B cell (primary cell): ENCODE measurements around the gene LRP2. TPM values are rescaled to one million over a fixed set of nuclear protein-coding genes. Genes with fewer than 3 reads are reported as not detected.

Source experiments
- ATAC-seq: fragments of 200-7000 bp; cut with Tn5 transposase; one replicate; pipeline ENCODE4 v1.10.0; 2021; ENCODE audit warnings: low read depth, mild to moderate bottlenecking, moderate number of reproducible peaks, moderate library complexity
- CTCF ChIA-PET: fragments of 350-600 bp; sonication (Branson Sonifier 250); formaldehyde crosslinking; loops from one replicate; lab custom pipeline; 2021; ENCODE audit warnings: antibody characterized with exemption, inconsistent platforms; lab: Charles Lee
- POLR2A ChIA-PET: fragments of 350-600 bp; sonication (Branson Sonifier 250); formaldehyde crosslinking; loops from one replicate; lab custom pipeline; 2021; ENCODE audit warnings: antibody characterized with exemption; lab: Charles Lee
- DNase-seq: peaks from one replicate; pipeline ENCODE4 v3.0.0; 2013
- H2AFZ ChIP-seq: 2 replicates; pipeline ENCODE4 v1.6.1; 2012; ENCODE audit warnings: mild to moderate bottlenecking, low read depth, low read length; ENCODE audit not compliant: insufficient read depth, poor library complexity, severe bottlenecking
- H3K27ac ChIP-seq, 2 donors: 1 replicate in 1 of 2; 2 replicates in 1 of 2; pipeline ENCODE4 v1.5.1; 2012 to 2013; ENCODE audit warnings: low read length in 2 of 2, mild to moderate bottlenecking in 2 of 2, moderate library complexity in 1 of 2
- H3K27me3 ChIP-seq, 4 experiments: fragments of 200-600 bp in 1 of 4; sonication (generic) in 1 of 4; replicated peaks in 1 of 4; 1 replicate in 2 of 4; 2 replicates in 2 of 4; pipeline versions ENCODE4 v1.6.1 to v1.7.0; 2013 to 2016; ENCODE audit warnings: low read length in 3 of 4, mild to moderate bottlenecking in 2 of 4, mixed read lengths in 1 of 4, moderate library complexity in 1 of 4; ENCODE audit not compliant: insufficient read depth in 4 of 4, control insufficient read depth in 3 of 4; ENCODE audit errors: control extremely low read depth in 1 of 4
- H3K36me3 ChIP-seq, 2 experiments: replicated peaks in 1 of 2; 1 replicate in 1 of 2; 2 replicates in 1 of 2; pipeline versions ENCODE4 v1.6.1 to v1.7.1; 2013; ENCODE audit warnings: low read length in 1 of 2; ENCODE audit not compliant: insufficient read depth in 2 of 2, control insufficient read depth in 1 of 2; ENCODE audit errors: control extremely low read depth in 1 of 2, extremely low read depth in 1 of 2
- H3K4me1 ChIP-seq, 2 donors: fragments of 200-600 bp in 1 of 2; sonication (generic) in 1 of 2; 1 replicate in 1 of 2; 2 replicates in 1 of 2; pipeline versions ENCODE4 v1.5.1 to v1.6.1; 2013 to 2017; ENCODE audit warnings: low read length in 2 of 2; ENCODE audit not compliant: control insufficient read depth in 2 of 2, insufficient read depth in 2 of 2
- H3K4me2 ChIP-seq: replicated peaks from 2 replicates; pipeline ENCODE3; 2012; ENCODE audit warnings: mild to moderate bottlenecking, low read depth, low read length; ENCODE audit not compliant: poor library complexity, severe bottlenecking
- H3K4me3 ChIP-seq, 5 experiments: fragments of 200-600 bp in 1 of 5; sonication (generic) in 1 of 5; 1 replicate in 3 of 5; 2 replicates in 2 of 5; pipeline versions ENCODE4 v1.5.1 to v1.7.0; 2011 to 2016; ENCODE audit warnings: low read length in 4 of 5, mild to moderate bottlenecking in 4 of 5, low read depth in 2 of 5, control low read depth in 1 of 5, moderate library complexity in 1 of 5; ENCODE audit not compliant: insufficient read depth in 1 of 5; ENCODE audit errors: control extremely low read depth in 1 of 5, extremely low read depth in 1 of 5
- H3K79me2 ChIP-seq: fragments of 200-600 bp; sonication (generic); one replicate; pipeline ENCODE4 v1.6.0; 2016; ENCODE audit warnings: low read length; ENCODE audit not compliant: control insufficient read depth, insufficient read depth
- H3K9ac ChIP-seq: fragments of 200-600 bp; sonication (generic); 2 replicates; pipeline ENCODE4 v1.6.1; 2017; ENCODE audit warnings: mild to moderate bottlenecking, low read length, moderate library complexity
- H3K9me3 ChIP-seq, 3 donors: one replicate each; pipeline versions ENCODE4 v1.6.1 to v1.7.1; 2013; ENCODE audit warnings: low read length in 2 of 3; ENCODE audit not compliant: control insufficient read depth in 2 of 3, insufficient read depth in 1 of 3; ENCODE audit errors: control extremely low read depth in 1 of 3
- H4K20me1 ChIP-seq: 2 replicates; pipeline ENCODE4 v1.6.0; 2012; ENCODE audit warnings: mild to moderate bottlenecking, low read length; ENCODE audit not compliant: insufficient read depth, control insufficient read depth, poor library complexity, severe bottlenecking
- H3K27ac Mint-ChIP-seq: one replicate; pipeline ENCODE4 v1.8.0; 2021; ENCODE audit warnings: mixed read lengths
- H3K27me3 Mint-ChIP-seq: one replicate; pipeline ENCODE4 v1.8.0; 2021; ENCODE audit warnings: mixed read lengths
- H3K4me1 Mint-ChIP-seq: one replicate; pipeline ENCODE4 v1.8.0; 2021; ENCODE audit warnings: mixed read lengths
- H3K4me3 Mint-ChIP-seq: one replicate; pipeline ENCODE4 v1.8.0; 2021; ENCODE audit warnings: mixed read lengths
- H3K9me3 Mint-ChIP-seq: one replicate; pipeline ENCODE4 v1.8.0; 2022; ENCODE audit warnings: mixed read lengths; ENCODE audit not compliant: insufficient read depth
- EZH2 ChIP-seq: IDR thresholded peaks from 2 replicates; pipeline ENCODE4 v1.6.1; 2012; ENCODE audit warnings: borderline replicate concordance, low read depth, mild to moderate bottlenecking, moderate library complexity, low read length; ENCODE audit not compliant: insufficient read depth, poor library complexity, severe bottlenecking
- WGBS: methylation state at CpG from one replicate; pipeline ENCODE4 v1.1.5; 2013; ENCODE audit warnings: missing lambda C conversion rate; ENCODE audit not compliant: insufficient coverage; 5-methylcytosine and 5-hydroxymethylcytosine counted together
- intact Hi-C: fragments of 100-400 bp; cut with micrococcal nuclease; formaldehyde crosslinking; loops from one replicate; pipeline ENCODE4 v1.10.0; 2022
- polyA plus RNA-seq: library from polyadenylated mRNA; depleted of rRNA; stranded (reverse); fragments of >200 nt; gene quantifications from 2 replicates; pipeline ENCODE4 v1.2.3, GENCODE V29; 2012
- total RNA-seq, 2 donors: library from RNA; stranded (reverse); fragments of 120-200 nt in 1 of 2; gene quantifications; 1 replicate in 1 of 2; 2 replicates in 1 of 2; pipeline versions ENCODE4 v1.2.3 to v1.2.4, GENCODE V29; 2013 to 2022
- TF ChIP-seq, protein P1 (sequence below): fragments of 200-600 bp; IDR thresholded peaks from one replicate; pipeline ENCODE4 v1.8.0; 2022; ENCODE audit warnings: antibody characterized with exemption, mild to moderate bottlenecking

LRP2 gene
- total and polyA plus RNA-seq, 2 donors (not counting 1 experiment from before 2014, with no cell fraction given): not detected

DNA sequence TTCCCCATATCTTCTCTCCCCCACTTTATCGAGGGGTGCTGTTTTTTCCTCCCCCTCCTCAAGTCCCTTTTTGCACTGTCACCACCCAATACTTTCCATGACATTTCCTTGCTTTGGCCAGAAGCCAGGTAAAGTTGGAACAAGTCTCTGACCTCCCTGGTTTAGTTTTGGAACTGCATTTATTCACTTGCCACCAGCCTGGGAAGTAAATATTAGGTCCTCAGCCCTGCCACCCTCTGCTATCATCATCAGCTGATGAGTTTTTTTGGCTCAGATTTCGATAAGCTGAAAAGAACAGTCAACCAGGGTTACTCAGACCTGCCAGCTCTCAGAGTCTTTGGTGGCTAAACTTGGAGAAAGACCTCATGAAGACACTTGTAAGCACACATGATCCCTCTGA, 246.0 kb downstream of the LRP2 start:
- ATAC-seq (no peak), DNase-seq (no peak)
- Histone ChIP-seq H2AFZ (no peak overlapping the region), H3K4me3 (no peak overlapping the region), H4K20me1 (no peaks in the 10 kb centered on the region), H3K27ac (no peak overlapping the region), H3K9me3 (no peaks in the 10 kb centered on the region), H3K4me1 (no peaks in the 10 kb centered on the region), H3K4me2 (no peak overlapping the region), H3K9ac (no peak overlapping the region), H3K79me2 (no peaks in the 10 kb centered on the region), H3K27me3 (peaks cover 0 to 11% (median 7%) of the 10 kb centered on the region in 4 experiments), H3K36me3 (no peaks in the 10 kb centered on the region)
- Mint-ChIP-seq H3K27ac (no peak overlapping the region), H3K9me3 (no peaks in the 10 kb centered on the region), H3K4me3 (no peak overlapping the region), H3K4me1 (no peaks in the 10 kb centered on the region), H3K27me3 (peaks cover 3% of the 10 kb centered on the region)
- ChIA-PET CTCF (interaction anchor here (0.9 to 1.0 kb wide), 2 partner anchors 15 to 24 kb away, joined by 3 read pairs; no protein-coding TSS in a partner anchor), POLR2A (no interaction called here)
- intact Hi-C loops: no loop called here
- WGBS: 86% methylated on average over 1 of the region's 2 CpGs
- no peak for TF ChIP-seq EZH2
- TF ChIP-seq, protein P1, sequence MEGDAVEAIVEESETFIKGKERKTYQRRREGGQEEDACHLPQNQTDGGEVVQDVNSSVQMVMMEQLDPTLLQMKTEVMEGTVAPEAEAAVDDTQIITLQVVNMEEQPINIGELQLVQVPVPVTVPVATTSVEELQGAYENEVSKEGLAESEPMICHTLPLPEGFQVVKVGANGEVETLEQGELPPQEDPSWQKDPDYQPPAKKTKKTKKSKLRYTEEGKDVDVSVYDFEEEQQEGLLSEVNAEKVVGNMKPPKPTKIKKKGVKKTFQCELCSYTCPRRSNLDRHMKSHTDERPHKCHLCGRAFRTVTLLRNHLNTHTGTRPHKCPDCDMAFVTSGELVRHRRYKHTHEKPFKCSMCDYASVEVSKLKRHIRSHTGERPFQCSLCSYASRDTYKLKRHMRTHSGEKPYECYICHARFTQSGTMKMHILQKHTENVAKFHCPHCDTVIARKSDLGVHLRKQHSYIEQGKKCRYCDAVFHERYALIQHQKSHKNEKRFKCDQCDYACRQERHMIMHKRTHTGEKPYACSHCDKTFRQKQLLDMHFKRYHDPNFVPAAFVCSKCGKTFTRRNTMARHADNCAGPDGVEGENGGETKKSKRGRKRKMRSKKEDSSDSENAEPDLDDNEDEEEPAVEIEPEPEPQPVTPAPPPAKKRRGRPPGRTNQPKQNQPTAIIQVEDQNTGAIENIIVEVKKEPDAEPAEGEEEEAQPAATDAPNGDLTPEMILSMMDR: no peak

DNA sequence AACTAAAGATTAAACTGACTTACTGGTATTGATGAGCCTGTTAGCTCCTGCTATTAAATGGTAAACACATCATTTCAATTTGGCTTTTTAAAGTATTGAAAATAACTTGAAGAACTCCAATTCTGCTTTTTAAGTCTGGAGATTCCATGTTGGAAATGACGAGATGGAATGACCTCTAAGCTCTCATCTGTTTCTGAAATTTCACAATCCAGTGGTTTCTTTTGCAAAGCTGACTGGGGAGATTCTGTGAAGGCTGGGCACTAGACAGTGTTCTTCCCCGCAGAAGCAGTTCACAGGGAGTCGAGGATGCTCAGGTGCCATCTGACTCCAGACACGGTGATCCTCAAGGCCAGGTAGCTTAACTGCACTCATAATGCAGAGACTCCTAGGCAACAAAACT, 248.3 kb downstream of the LRP2 start:
- Histone ChIP-seq H3K4me3 (no peak overlapping the region), H3K9me3 (no peaks in the 10 kb centered on the region), H3K9ac (no peak overlapping the region), H3K4me2 (no peak overlapping the region), H3K4me1 (peaks cover 6 to 7% of the 10 kb centered on the region in 2 donors), H3K79me2 (no peaks in the 10 kb centered on the region), H3K27me3 (peaks cover 0 to 17% (median 4%) of the 10 kb centered on the region in 4 experiments), H2AFZ (no peak overlapping the region), H4K20me1 (no peaks in the 10 kb centered on the region), H3K27ac (no peak overlapping the region), H3K36me3 (no peaks in the 10 kb centered on the region)
- DNase-seq (no peak), ATAC-seq (no peak)
- no peak for TF ChIP-seq EZH2
- TF ChIP-seq, protein P1: no peak
- H3K27me3 Mint-ChIP-seq: no peaks in the 10 kb centered on the region
- H3K9me3 Mint-ChIP-seq: no peaks in the 10 kb centered on the region
- intact Hi-C loops: no loop called here
- POLR2A ChIA-PET: no interaction called here
- CTCF ChIA-PET: interaction anchor here (1.7 kb wide), 1 partner anchor 26 kb away, joined by 4 read pairs; no protein-coding TSS in a partner anchor
- WGBS: 91% methylated on average over 4 of the region's 4 CpGs
- H3K4me3 Mint-ChIP-seq: no peak overlapping the region
- H3K4me1 Mint-ChIP-seq: peaks cover 5% of the 10 kb centered on the region
- H3K27ac Mint-ChIP-seq: no peak overlapping the region
